GM19099 (cell line): ENCODE data around the gene LAPTM5.

Experiments
- POLR2A ChIP-seq: IDR thresholded peaks from 3 replicates; pipeline ENCODE4 v1.6.1; 2011; ENCODE audit warnings: low read depth; ENCODE audit not compliant: insufficient read length; ENCODE audit errors: extremely low read depth

LAPTM5 gene

DNA sequence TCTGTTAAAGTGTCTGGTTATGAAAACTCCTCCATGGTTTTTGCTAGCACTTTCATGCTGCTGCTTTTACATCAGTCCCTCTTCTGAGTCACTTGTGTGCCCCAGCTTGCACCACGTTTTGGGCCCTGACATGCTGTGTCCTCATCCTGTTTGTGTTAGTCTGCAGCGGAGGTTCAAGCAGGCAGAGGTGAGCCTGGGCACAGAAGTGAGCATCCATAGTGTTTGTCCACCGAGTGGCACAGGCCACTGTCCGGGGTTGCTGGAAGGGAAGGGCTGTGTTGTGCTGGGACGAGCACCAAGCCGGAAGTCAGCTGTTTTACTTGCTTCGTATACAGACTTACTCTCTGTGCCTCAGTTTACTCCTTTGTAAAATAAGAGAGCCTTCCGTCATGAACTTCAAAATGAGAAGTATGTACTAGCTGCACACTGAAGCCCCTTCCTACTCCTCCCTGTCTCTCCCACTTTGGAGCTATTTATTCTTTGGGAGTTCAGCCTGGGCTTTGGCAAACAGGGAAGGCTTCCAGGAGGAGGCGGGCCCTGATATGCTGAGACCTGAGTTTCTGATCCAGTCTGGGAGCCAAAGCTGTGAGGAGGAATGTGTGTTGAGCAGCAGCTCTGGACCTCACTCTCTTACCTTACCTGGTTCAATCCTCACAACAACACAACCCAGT lies 10.7 kb upstream of the LAPTM5 start:
- no peak for TF ChIP-seq POLR2A

- no peak for TF ChIP-seq POLR2A
These were observed 8.2 kb upstream of the LAPTM5 start for GRCh38 chr1:30765556-30766434.

DNA sequence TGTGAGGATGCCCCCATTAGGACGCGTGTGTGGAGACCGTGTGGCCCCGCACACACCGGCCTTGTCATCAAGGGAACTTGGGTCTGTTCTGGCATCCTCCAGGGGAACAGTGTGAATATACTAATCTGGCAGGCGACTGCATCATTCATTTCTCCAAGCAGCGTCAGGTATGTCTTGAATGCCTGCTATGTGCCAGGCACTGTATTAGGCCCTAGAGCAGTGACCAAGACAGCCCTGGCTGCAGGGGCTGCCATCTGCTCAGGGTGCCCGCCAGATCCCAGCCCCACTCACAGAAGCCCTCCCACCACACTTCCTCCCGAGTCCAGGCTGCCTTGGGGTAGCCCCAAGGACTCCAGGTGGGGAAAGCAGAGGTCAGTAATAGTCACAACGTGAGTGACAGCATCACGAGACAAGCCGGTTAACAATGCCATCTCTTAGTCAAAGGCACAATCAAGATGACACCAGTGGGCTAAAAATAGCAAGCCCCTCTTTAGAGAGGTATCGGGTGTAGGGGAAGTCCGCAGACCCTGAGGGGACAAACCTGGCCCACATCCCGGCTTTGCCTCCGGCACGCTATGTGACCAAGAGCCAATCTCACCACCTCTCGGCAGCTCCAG lies 7.5 kb upstream of the LAPTM5 start:
- TF ChIP-seq POLR2A = no peak

- no peak for TF ChIP-seq POLR2A
These were observed 6.8 kb upstream of the LAPTM5 start for GRCh38 chr1:30764396-30764795.

GRCh38 chr1:30763651-30764248 lies 6.2 kb upstream of the LAPTM5 start:
- TF ChIP-seq POLR2A = no peak

GRCh38 chr1:30762930-30763650 lies 5.5 kb upstream of the LAPTM5 start:
- no peak for TF ChIP-seq POLR2A

DNA sequence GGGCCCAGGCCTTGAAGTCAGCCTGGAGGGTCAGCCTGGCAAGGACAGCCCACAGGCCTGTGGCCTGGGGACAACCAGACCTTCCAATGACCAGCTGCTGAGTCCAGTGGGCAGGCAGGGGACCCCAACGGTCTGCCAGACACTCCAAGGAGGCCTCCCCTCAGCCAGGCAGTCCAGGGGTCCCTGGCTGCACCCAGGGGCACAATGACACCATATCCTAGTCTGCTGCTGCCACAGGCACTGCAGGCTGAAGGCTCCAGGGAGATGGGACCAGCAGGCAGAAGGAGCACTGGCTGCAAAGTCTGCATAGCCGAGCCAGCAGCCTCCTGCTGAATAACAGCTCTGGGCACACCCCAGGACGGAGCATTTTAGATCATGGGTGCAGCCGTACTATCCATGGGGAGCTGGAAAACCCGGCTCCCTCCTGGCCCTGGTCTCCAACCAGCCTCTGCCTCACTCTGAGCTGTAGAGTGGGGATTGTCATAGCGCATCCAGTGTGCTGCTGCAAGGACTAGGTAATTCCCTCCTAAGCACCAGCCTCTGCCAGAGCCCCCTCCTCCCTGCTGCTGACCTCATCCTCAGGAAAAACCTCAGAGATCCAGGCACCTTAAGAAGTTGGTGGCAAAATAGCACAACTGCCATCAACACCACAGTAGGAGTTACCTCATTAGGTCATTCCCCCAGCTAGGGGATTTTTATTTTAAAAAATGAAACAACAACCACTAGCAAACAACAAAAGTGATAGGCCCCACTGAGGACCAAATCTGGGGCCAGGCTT lies 4.8 kb upstream of the LAPTM5 start:
- no peak for TF ChIP-seq POLR2A

DNA sequence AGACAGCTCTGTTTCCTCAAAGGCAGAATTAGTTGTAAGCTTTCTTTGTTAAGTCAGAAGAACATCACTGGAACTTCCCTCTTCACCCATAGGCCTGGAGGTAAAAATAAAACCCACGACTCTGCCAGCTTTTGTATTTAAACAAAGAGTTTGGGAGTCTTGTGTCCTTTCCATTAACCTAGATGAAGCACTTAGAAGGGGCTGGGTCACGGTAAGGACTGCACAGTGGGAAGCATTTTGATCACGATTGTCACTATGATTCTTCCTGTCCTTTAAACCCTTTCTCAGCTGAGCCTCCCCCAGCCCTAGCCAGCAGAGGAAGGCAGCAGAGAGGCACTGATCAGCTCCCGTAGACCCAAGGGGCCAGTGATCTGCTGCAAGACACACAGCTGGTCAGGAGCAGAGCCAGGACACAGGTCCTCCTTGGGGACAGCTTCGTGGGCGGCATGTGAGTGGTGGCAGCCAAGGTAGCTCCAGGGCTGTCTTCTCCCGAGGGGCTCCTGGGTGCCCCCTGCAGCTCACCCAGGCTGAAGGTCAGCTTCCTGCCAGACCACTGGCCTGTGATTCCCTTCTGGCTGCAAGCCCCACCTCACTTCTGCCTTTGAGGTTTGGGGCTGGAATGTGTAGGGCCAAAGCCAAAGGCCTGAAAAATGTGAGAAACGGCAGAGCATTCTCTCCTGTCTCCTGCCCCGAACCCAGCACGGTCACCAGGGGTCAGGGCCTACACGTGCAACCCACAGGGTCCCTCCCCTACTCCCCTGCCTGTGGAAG lies 4.0 kb upstream of the LAPTM5 start:
- TF ChIP-seq POLR2A = no peak

DNA sequence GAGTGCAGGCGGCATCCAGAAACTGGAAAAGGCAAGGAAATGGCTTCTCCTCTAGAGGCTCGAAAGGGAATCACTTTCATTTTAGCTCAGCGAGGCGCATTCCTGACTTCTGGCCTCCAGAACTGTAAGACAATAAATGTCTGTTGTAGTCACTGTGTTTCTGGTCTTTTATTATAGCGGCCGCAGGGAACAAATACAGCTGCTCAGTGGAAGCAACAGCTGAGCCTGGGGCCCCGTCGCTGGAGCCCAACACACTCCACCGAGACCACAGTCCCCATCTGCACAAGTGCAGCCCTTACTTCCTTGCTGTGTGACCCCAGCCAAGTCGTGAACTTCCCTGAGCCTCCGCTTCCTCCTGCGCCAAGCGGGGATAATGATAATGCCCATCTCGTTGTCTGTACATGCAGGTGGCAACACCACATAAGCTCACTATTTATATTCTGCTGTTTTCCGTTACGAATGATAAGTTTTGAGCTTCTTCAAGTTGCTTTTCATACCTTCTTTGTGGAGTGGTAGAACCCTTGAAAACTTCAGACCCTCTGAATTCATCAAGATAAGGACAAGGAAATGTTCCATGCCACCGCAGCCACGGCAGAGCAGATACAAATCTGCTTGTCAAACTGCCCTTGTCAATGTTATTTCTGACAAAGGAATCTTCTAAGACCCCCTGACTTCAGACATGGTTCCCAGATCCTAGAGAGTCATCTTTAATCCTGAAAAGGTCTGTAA lies 3.2 kb upstream of the LAPTM5 start:
- peak; percentile 12 for TF ChIP-seq POLR2A

DNA sequence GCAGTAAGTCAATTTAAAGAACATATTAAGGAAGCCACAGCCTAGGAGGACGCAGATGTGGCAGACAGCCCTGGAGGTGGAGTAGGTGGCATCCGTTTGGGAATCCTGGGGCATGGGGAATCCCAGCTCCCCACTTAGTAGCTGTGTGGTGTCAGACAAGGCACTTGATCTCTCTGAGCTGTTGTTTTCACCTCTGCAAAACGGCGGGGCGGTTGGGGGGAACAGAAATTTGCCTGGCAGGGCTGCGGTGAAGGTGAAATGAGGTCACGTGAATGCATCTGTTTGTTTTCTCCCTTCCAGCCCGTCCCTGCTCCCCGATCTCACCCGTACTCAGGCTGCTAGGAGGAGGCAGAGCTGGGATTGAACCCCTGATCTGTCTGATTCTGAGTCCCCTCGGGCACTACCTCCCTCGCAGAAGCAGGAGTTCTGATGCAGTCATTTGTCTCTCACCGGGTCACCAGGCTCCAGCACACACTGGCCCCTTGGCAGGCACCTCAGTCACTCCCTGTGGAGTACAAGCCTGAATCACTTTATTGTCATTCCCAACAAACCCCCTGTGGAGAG lies 2.2 kb upstream of the LAPTM5 start:
- peak; percentile 34 for TF ChIP-seq POLR2A

DNA sequence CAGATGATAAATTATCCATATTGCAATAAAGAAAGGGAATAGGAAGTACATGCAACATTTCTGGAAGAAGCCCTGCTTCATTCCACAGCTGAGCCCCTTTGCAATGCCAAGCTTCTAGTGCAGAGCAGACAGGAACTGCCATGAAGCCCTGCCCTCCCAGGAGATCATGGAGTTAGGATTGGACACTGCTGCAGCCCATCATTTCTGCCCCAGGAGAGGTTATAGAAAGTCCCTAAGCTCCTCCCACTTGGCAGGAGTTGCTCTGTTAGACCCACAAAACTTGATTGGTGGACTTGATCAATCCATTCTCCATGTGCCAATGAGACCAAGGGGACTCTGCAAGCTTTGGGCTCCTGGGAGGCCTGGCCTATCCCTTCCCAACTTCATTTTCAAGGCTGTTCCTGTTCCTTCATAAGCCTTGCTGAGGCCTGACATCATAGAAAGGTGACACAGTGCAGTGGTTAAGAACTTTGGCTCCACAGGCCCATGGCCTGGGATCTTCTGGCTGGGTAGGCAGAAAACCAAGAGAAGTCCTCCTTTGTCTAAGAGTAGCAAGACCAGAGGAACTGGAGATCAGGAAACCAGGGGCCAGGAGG lies 1.3 kb upstream of the LAPTM5 start:
- TF ChIP-seq POLR2A = no peak

- no peak for TF ChIP-seq POLR2A
These were observed 631 bp upstream of the LAPTM5 start for GRCh38 chr1:30758121-30758688.
